GM19438 (cell line): ENCODE results near the gene UQCRFS1.
"Not testable (repeated sequence)": the region's sequence is repeated elsewhere in the genome, so short reads cannot be mapped to it uniquely, and the experiment has no call there.

Experiments
- ATAC-seq: cut with Tn5 transposase; IDR thresholded peaks from one replicate; pipeline ENCODE4 v1.9.1; 2021; ENCODE audit warnings: low read depth; ENCODE audit not compliant: unreplicated experiment

Gene UQCRFS1

GRCh38 chr19:29215322-29215845 lies 2.4 kb upstream of the UQCRFS1 start:
- no peak for ATAC-seq

GRCh38 chr19:29214411-29214810 lies 1.5 kb upstream of the UQCRFS1 start:
- no peak for ATAC-seq

GRCh38 chr19:29212356-29212647 lies 649 bp downstream of the UQCRFS1 start:
- no peak for ATAC-seq

DNA sequence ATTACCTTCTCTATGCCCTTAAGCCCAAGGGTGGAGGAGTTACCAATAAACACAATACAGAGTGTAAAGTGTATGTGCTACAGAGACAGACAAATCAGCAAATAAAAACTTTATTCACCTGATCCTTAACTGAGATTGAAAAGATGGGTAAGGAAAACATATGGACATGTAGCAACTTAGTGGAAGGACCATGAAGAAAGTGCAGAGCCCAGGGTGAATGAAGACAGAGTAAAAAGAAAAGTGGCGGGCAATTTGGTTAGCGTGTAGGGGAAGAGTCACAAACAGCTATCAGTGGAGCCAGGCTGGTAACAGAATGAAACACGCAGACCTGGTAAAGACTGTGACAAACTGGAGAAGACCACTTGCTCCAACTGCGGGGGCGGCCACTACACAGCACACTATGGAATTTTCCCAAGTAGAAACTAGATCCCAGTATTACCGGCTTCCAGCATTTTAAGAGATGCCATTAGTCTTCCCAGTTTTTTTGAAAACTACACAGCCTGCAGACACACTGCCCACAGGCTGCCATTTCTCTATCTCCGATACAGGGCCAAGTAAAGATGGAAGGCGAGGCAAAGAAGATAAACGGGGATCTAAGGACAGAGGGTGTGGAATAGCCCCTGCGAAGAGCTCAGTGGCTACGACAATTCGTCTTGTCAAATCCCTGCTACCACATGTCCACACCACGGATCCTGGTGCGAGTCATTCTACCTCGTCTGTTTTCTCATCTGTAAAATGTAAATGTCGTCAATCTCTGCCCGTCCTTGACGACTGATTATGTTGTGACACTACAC lies 1.2 kb downstream of the UQCRFS1 start:
- no peak for ATAC-seq

DNA sequence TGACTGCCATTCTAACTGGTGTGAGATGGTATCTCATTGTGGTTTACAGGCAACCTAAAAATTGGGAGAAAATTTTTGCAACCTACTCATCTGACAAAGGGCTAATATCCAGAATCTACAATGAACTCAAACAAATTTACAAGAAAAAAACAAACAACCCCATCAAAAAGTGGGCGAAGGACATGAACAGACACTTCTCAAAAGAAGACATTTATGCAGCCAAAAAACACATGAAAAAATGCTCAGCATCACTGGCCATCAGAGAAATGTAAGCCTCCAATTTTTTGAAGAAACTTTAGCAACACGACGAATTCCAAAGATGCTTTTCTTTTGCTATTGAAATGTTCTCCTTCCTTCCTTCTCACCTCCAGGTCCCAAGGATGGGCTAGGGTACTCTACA lies 1.9 kb downstream of the UQCRFS1 start:
- not testable (repeated sequence) for ATAC-seq

GRCh38 chr19:29210502-29210901 lies 2.4 kb downstream of the UQCRFS1 start:
- not testable (repeated sequence) for ATAC-seq

GRCh38 chr19:29207403-29208187 lies 5.4 kb downstream of the UQCRFS1 start:
- ATAC-seq: not testable (repeated sequence)

GRCh38 chr19:29206453-29206852 lies 6.5 kb downstream of the UQCRFS1 start:
- ATAC-seq: no peak

DNA sequence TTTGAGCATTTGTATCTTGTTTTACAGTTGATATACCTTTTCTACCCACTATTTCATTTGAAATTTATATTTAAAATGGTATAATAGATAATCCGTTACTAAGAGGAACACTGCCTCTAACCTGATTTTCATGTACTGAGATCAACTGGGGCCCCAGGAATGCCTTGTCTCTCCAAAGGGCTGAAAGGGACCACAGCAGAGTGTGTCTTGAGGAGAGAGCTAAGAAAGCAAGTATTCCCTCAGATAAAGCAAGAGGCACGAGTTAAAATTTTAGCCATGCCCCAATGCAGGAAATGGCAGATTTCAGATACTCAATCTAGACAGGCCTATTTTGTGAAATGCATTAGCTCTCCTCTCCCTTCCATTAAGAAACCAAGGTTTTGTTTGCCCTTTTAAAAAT lies 10.7 kb downstream of the UQCRFS1 start:
- ATAC-seq: no peak

DNA sequence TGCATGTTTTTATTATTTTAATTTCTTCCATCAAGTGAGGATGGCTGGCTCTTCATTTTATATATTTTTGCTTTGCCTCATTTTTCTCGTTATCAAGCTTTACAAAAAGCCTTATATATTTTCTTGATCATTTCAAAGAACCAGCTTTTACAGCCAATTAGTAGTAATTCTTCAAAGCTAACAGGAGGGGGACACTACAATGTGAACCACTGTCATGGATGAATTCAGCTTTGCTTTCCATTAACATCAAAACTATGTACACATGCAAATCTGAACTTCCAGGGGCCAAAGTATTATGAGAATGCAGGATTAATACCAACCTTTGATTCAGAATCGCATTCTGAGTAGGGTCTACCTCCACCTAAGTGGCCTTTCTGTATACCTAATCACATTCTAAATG lies 11.1 kb downstream of the UQCRFS1 start:
- no peak for ATAC-seq

- ATAC-seq: no peak
Observed at GRCh38 chr19:29194658-29195057, 18.3 kb downstream of the UQCRFS1 start.

- no peak for ATAC-seq
Observed at GRCh38 chr19:29193155-29193554, 19.8 kb downstream of the UQCRFS1 start.

- no peak for ATAC-seq
Observed at GRCh38 chr19:29191005-29191404, 21.9 kb downstream of the UQCRFS1 start.

DNA sequence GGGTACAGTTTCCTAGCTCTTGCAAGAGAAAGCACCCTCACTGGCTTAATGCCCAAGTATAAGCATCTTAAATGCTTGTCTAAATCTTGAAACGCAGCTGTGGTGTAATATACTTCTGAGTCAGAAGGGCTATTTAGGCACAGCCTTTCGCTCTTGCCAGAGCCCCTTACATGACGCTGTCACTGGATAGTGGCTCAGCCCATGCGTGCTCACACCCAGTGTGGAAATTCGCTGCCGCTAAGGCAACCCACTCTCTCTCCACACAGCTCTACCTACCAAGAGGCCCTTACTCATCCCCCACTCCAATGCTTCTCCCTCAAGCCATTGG lies 24.0 kb downstream of the UQCRFS1 start:
- ATAC-seq: no peak

- no peak for ATAC-seq
Observed at GRCh38 chr19:29188289-29189032, 24.5 kb downstream of the UQCRFS1 start.

- ATAC-seq: no peak
Observed at GRCh38 chr19:29187676-29188075, 25.3 kb downstream of the UQCRFS1 start.

DNA sequence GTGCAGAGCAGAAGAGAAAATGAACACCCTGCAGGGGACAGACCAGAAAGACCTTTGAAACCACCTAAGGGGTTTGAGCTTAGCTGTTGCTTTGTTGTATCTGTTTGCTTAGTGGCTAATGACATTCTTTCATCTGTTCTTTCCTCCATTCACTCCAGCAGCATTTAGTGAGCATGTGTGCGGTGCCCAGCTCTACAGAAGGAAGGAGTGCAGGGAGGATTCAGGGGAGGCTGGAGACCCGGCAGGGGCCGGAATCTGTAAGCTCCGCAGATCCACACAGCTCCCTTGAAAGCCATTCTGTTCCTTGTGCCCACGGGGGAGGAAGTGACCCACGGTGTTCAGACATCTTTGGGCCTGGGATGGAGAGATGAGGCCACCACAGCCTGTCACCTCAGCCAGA lies 27.5 kb downstream of the UQCRFS1 start:
- no peak for ATAC-seq

DNA sequence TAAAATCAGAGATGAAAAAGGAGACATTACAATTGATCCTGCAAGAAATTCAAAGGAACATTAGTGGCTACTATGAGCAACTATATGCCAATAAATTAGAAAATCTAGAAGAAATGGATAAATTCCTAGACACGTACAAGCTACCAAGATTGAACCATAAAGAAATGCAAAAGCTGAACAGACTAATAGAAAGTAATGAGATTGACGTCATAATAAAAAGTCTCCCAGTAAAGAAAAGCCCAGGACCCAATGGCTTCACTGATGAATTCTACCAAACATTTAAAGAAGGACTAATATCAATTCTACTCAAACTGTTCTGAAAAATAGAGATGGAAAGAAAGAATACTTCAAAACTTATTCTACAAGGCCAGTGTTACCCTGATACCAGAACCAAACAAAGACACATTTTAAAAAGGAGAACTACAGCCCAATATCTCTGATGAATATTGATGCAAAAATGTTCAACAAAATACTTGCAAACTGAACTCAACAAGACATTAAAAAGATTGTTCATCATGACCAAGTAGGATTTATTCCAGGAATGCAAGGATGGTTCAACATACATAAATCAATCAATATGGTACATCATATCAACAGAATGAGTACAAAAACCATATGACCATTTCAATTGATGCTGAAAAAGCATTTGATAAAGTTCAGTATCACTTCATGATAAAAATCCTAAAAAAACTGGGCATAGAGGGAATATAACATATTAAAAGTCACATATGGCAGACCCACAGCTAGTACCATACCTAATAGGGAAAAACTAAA lies 35.8 kb downstream of the UQCRFS1 start:
- ATAC-seq: no peak

- ATAC-seq: no peak
Observed at GRCh38 chr19:29173896-29174295, 39.1 kb downstream of the UQCRFS1 start.

GRCh38 chr19:29172302-29172701 lies 40.6 kb downstream of the UQCRFS1 start:
- no peak for ATAC-seq

- no peak for ATAC-seq
Observed at GRCh38 chr19:29171525-29171924, 41.4 kb downstream of the UQCRFS1 start.
